A673 (cell line): ENCODE results near the gene CTNNA3. TPM values are rescaled to one million over a fixed set of nuclear protein-coding genes. Genes with fewer than 3 reads are reported as not detected.

Source experiments
- BruUV-seq: library from RNA; stranded (reverse); fragments of 400-500 nt; replicated peaks from 2 replicates; lab custom pipeline; 2021; lab: Mats Ljungman, UMichigan
- CTCF ChIA-PET: fragments of 300-600 bp; sonication (Branson Sonifier 250); formaldehyde crosslinking; loops from one replicate; lab custom pipeline; 2022; ENCODE audit warnings: antibody characterized with exemption; lab: Charles Lee
- POLR2A ChIA-PET: fragments of 300-600 bp; sonication (Branson Sonifier 250); formaldehyde crosslinking; loops from one replicate; lab custom pipeline; 2022; ENCODE audit warnings: antibody characterized with exemption; ENCODE audit not compliant: low non-redundant PET; lab: Charles Lee
- DNase-seq: peaks from one replicate; pipeline ENCODE4 v3.0.0-alpha.2; 2015; ENCODE audit warnings: low spot score
- H3K27ac ChIP-seq: fragments of 200-600 bp; sonication (generic); 2 replicates; pipeline ENCODE4 v1.5.1; 2016; ENCODE audit warnings: mixed run types, low read depth, mild to moderate bottlenecking, mixed read lengths, antibody characterized with exemption, low read length; ENCODE audit not compliant: poor library complexity, severe bottlenecking
- H3K27me3 ChIP-seq: fragments of 200-600 bp; sonication (generic); replicated peaks from 2 replicates; pipeline ENCODE4 v1.6.1; 2017; ENCODE audit warnings: mixed run types, low read depth, mild to moderate bottlenecking, mixed read lengths, antibody characterized with exemption, low read length; ENCODE audit not compliant: insufficient read depth, poor library complexity
- H3K36me3 ChIP-seq: fragments of 200-600 bp; sonication (generic); 2 replicates; pipeline ENCODE4 v1.6.1; 2016; ENCODE audit warnings: mixed run types, mild to moderate bottlenecking, mixed read lengths, antibody characterized with exemption, low read length; ENCODE audit not compliant: insufficient read depth, poor library complexity, severe bottlenecking
- H3K4me1 ChIP-seq: fragments of 200-600 bp; sonication (generic); 2 replicates; pipeline ENCODE4 v1.6.1; 2017; ENCODE audit warnings: mixed run types, mild to moderate bottlenecking, mixed read lengths, antibody characterized with exemption, low read length; ENCODE audit not compliant: insufficient read depth, poor library complexity, severe bottlenecking
- H3K4me3 ChIP-seq: fragments of 200-600 bp; sonication (generic); 2 replicates; pipeline ENCODE4 v1.5.1; 2016; ENCODE audit warnings: low read depth, mixed run types, mild to moderate bottlenecking, mixed read lengths, low read length; ENCODE audit not compliant: poor library complexity, severe bottlenecking
- H3K9me3 ChIP-seq: fragments of 200-600 bp; sonication (generic); 2 replicates; pipeline ENCODE4 v1.6.1; 2016; ENCODE audit warnings: mixed run types, low read depth, mild to moderate bottlenecking, mixed read lengths, antibody characterized with exemption, low read length; ENCODE audit not compliant: poor library complexity, severe bottlenecking
- EZH2 ChIP-seq: fragments of 200-600 bp; sonication (generic); IDR thresholded peaks from 2 replicates; pipeline ENCODE4 v1.6.1; 2017; ENCODE audit warnings: borderline replicate concordance, low read depth, mild to moderate bottlenecking, mixed read lengths, antibody characterized with exemption, low read length; ENCODE audit not compliant: poor library complexity, severe bottlenecking
- intact Hi-C: fragments of 100-400 bp; cut with micrococcal nuclease; formaldehyde crosslinking; loops from one replicate; pipeline ENCODE4 v1.10.0; 2022; ENCODE audit not compliant: unreplicated experiment
- total RNA-seq: library from RNA; stranded (reverse); gene quantifications from 2 replicates; pipeline ENCODE4 v1.2.3, GENCODE V29; 2021
- TF ChIP-seq, protein P1 (sequence below): fragments of 300-800, 200-600 bp; sonication (generic); conservative IDR thresholded peaks from 2 replicates; pipeline ENCODE4 v1.5.1; 2017; ENCODE audit warnings: low read depth, mild to moderate bottlenecking, antibody characterized with exemption, low read length, moderate library complexity, mixed read lengths

Gene CTNNA3
- total RNA-seq, 1 experiment from 2014 or later = not detected

DNA sequence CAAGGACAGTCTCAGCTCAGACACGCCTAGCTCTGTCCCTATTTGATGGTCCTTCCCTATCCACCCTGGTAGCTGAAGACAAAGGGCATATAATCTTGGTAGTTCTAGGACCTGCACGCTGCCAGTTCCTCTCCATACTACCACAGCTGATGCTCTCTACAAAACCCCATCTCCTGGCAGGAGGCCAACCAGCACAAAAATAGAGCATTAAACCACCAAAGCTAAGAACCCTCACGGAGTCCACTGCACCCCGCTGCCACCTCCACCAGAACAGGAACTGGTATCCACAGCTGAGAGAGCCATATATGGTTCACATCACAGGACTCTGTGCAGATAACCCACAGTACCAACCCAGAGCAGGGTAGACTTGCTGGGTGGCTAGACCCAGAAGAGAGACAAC lies 470.8 kb downstream of the CTNNA3 start:
- TF ChIP-seq, protein P1, sequence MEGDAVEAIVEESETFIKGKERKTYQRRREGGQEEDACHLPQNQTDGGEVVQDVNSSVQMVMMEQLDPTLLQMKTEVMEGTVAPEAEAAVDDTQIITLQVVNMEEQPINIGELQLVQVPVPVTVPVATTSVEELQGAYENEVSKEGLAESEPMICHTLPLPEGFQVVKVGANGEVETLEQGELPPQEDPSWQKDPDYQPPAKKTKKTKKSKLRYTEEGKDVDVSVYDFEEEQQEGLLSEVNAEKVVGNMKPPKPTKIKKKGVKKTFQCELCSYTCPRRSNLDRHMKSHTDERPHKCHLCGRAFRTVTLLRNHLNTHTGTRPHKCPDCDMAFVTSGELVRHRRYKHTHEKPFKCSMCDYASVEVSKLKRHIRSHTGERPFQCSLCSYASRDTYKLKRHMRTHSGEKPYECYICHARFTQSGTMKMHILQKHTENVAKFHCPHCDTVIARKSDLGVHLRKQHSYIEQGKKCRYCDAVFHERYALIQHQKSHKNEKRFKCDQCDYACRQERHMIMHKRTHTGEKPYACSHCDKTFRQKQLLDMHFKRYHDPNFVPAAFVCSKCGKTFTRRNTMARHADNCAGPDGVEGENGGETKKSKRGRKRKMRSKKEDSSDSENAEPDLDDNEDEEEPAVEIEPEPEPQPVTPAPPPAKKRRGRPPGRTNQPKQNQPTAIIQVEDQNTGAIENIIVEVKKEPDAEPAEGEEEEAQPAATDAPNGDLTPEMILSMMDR = no peak
- no peak for TF ChIP-seq EZH2
- intact Hi-C loops = no loop called here
- ChIA-PET POLR2A (no interaction called here), CTCF (no interaction called here)
- Histone ChIP-seq H3K27me3 (no peaks in the 10 kb centered on the region), H3K4me1 (no peaks in the 10 kb centered on the region), H3K9me3 (no peaks in the 10 kb centered on the region), H3K36me3 (no peaks in the 10 kb centered on the region), H3K27ac (no peak overlapping the region), H3K4me3 (no peak overlapping the region)
- no peak for DNase-seq
- BruUV-seq = no TSS peak

DNA sequence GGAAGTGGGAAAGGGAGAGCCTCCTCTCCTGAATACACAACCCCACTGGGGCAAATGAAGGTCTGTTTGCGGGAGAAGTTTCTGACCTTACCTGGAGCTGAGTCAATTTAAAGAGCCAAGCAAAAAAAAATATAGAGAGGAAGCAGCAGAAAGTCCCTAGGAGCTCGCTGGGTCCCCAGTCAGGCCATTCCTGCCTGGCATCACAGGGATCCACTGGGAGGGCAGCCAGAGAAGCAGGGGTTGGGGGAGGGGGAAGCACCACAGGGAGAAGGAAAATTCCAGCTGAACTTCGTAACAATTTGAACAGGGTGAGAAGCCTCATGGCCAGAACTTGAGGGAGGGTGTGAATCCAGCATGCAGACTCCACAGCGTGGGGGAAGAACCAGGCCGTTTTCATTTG lies 471.4 kb downstream of the CTNNA3 start:
- DNase-seq = no peak
- POLR2A ChIA-PET = no interaction called here
- BruUV-seq = no TSS peak
- CTCF ChIA-PET = no interaction called here
- H3K27ac ChIP-seq = no peak overlapping the region
- no peaks in the 10 kb centered on the region for H3K36me3 ChIP-seq
- H3K4me1 ChIP-seq = no peaks in the 10 kb centered on the region
- H3K27me3 ChIP-seq = no peaks in the 10 kb centered on the region
- H3K4me3 ChIP-seq = no peak overlapping the region
- intact Hi-C loops = no loop called here
- TF ChIP-seq, protein P1 = no peak
- TF ChIP-seq EZH2 = no peak
- no peaks in the 10 kb centered on the region for H3K9me3 ChIP-seq

DNA sequence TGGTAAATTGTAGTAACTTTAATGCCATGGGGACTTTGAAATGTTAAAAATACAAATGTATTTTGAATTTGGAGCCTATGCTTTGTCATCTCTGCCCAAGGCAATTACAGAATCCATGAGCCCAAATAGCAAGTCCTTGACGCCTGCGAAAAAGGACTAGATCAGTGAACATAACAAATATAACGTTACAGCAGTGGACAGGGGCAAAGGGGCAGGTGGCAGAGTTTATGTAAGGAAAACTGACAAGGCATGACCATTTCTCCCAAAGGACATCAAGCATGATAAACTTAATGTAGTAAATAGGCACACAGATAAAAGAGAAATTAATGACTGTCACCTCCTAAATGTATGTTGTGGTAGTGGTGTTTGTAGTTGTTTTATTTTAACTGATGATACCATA lies 473.1 kb downstream of the CTNNA3 start:
- H3K4me1 ChIP-seq = no peaks in the 10 kb centered on the region
- no TSS peak for BruUV-seq
- ChIA-PET CTCF (no interaction called here), POLR2A (no interaction called here)
- no peaks in the 10 kb centered on the region for H3K27me3 ChIP-seq
- no peak for TF ChIP-seq EZH2
- TF ChIP-seq, protein P1 = no peak
- no peak overlapping the region for H3K4me3 ChIP-seq
- intact Hi-C loops = no loop called here
- H3K36me3 ChIP-seq = no peaks in the 10 kb centered on the region
- no peak overlapping the region for H3K27ac ChIP-seq
- H3K9me3 ChIP-seq = no peaks in the 10 kb centered on the region
- DNase-seq = no peak
